Keratinocyte (primary cell): ENCODE data around the gene AKAP6. TPM values are rescaled to one million over a fixed set of nuclear protein-coding genes. Genes with fewer than 3 reads are reported as not detected.

Experiments
- DNase-seq: peaks from one replicate; pipeline ENCODE4 v3.0.0-alpha.2; 2011; ENCODE audit warnings: low read depth, missing footprints, low spot score
- FAIRE-seq: peaks from 2 replicates; lab custom pipeline; 2011; peaks lifted over from hg19 to GRCh38; lab: Jason Lieb, UNC
- H2AFZ ChIP-seq: 2 replicates; pipeline ENCODE4 v1.6.0; 2012; ENCODE audit warnings: low read length, control low read depth, inconsistent platforms; ENCODE audit not compliant: control insufficient read depth
- H3K27ac ChIP-seq: 2 replicates; pipeline ENCODE4 v1.5.1; 2011; ENCODE audit warnings: low read length; ENCODE audit not compliant: control insufficient read depth, insufficient read depth
- H3K27me3 ChIP-seq: 3 replicates; pipeline ENCODE4 v1.6.0; 2011; ENCODE audit warnings: low read length; ENCODE audit not compliant: control insufficient read depth, insufficient read depth; ENCODE audit errors: extremely low read depth
- H3K36me3 ChIP-seq, 2 experiments: 2 replicates in 1 of 2; 3 replicates in 1 of 2; pipeline ENCODE4 v1.5.1; 2011; ENCODE audit warnings: low read length in 2 of 2, mild to moderate bottlenecking in 1 of 2; ENCODE audit not compliant: control insufficient read depth in 2 of 2, insufficient read depth in 2 of 2; ENCODE audit errors: extremely low read depth in 1 of 2
- H3K4me1 ChIP-seq: 3 replicates; pipeline ENCODE4 v1.5.1; 2011; ENCODE audit warnings: low read length; ENCODE audit not compliant: control insufficient read depth, insufficient read depth; ENCODE audit errors: extremely low read depth
- H3K4me2 ChIP-seq: 3 replicates; pipeline ENCODE4 v1.6.0; 2011; ENCODE audit warnings: low read depth, low read length; ENCODE audit not compliant: control insufficient read depth, insufficient read depth; ENCODE audit errors: extremely low read depth
- H3K4me3 ChIP-seq, 3 experiments: fragments of 200-600 bp in 1 of 3; sonication (generic) in 1 of 3; 2 replicates in 2 of 3; 3 replicates in 1 of 3; pipeline ENCODE4 v1.5.1; 2011 to 2016; ENCODE audit warnings: low read length in 3 of 3, mild to moderate bottlenecking in 3 of 3, control low read depth in 2 of 3, inconsistent platforms in 1 of 3, low read depth in 1 of 3, mixed read lengths in 1 of 3, mixed run types in 1 of 3, moderate library complexity in 1 of 3; ENCODE audit not compliant: control insufficient read depth in 2 of 3, insufficient read depth in 2 of 3; ENCODE audit errors: extremely low read depth in 1 of 3
- H3K79me2 ChIP-seq: 2 replicates; pipeline ENCODE4 v1.6.0; 2012; ENCODE audit warnings: low read length; ENCODE audit not compliant: control insufficient read depth, insufficient read depth
- H3K9ac ChIP-seq: 3 replicates; pipeline ENCODE4 v1.6.0; 2011; ENCODE audit warnings: low read length; ENCODE audit not compliant: control insufficient read depth, insufficient read depth; ENCODE audit errors: extremely low read depth
- H3K9me1 ChIP-seq: 3 replicates; pipeline ENCODE4 v1.6.0; 2011; ENCODE audit warnings: low read length; ENCODE audit not compliant: control insufficient read depth, insufficient read depth; ENCODE audit errors: extremely low read depth
- H3K9me3 ChIP-seq: 2 replicates; pipeline ENCODE4 v1.5.1; 2012; ENCODE audit warnings: low read depth, low read length; ENCODE audit not compliant: control insufficient read depth
- H4K20me1 ChIP-seq: 3 replicates; pipeline ENCODE4 v1.6.0; 2011; ENCODE audit warnings: low read length; ENCODE audit not compliant: control insufficient read depth, insufficient read depth; ENCODE audit errors: extremely low read depth
- EZH2 ChIP-seq: IDR thresholded peaks from one replicate; pipeline ENCODE4 v1.6.1; 2012; ENCODE audit warnings: inconsistent platforms, mild to moderate bottlenecking, low read length, moderate library complexity
- dilution Hi-C: fragments of 300-500 bp; cut with MboI; formaldehyde crosslinking; loops from one replicate; pipeline ENCODE4 v1.7.0; 2020; ENCODE audit warnings: low sequenced_read_pairs; ENCODE audit not compliant: extremely low pct_ligation_motif_present
- polyA plus RNA-seq, 5 experiments: library from polyadenylated mRNA; depleted of rRNA in 3 of 5; stranded (reverse) in 3 of 5; stranded (forward) in 1 of 5; unstranded in 1 of 5; fragments of >200 nt; gene quantifications; 1 replicate in 1 of 5; 2 replicates in 3 of 5; 3 replicates in 1 of 5; pipeline versions ENCODE4 v1.2.1 to v1.2.3, GENCODE V29; 2011 to 2012; ENCODE audit warnings: missing spikeins in 2 of 5, low read depth in 1 of 5, low replicate concordance in 1 of 5
- TF ChIP-seq, protein P1 (sequence below), 3 experiments: IDR thresholded peaks in 1 of 3; conservative IDR thresholded peaks in 1 of 3; optimal IDR thresholded peaks in 1 of 3; 2 replicates in 2 of 3; 3 replicates in 1 of 3; pipeline versions ENCODE3 to v1.5.1; 2011; ENCODE audit warnings: low read length in 3 of 3, mild to moderate bottlenecking in 3 of 3, moderate library complexity in 2 of 3, control low read depth in 1 of 3, inconsistent platforms in 1 of 3; ENCODE audit not compliant: insufficient read depth in 2 of 3; ENCODE audit errors: extremely low read depth in 1 of 3

AKAP6 gene
- polyA plus RNA-seq, 1 donor (not counting 4 experiments of a cell fraction or from before 2014, with no cell fraction given) = 2.0 TPM

DNA sequence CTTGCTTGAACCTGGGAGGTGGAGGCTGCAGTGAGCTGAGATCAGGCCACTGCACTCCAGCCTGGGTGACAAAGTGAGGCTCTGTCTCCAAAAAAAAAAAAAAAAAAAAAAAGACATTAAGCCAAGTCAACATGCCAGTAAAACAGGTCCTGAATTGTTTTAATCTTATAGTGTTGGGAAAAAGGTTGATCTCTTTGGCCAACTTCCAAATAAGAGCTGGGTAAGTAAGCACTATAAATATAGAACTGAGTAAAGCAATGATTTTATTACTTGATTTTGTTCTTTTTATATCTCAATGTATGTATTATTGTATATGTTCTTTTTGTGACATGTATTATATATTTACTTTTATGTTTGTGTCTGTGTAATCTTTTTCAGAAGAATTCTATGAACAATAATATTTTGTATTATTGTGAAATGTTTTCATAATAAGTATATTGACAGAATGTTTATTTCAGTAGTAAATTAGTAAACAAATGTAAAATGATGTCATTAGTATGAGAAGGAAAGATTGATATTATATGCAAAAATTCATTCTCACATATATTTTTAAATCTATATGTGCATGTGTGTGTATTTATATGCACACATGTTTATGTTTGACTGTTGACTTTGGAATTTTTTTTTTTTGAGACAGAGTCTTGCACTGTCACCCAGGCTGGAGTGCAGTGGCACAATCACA lies 9.6 kb upstream of the AKAP6 start:
- H3K27me3 ChIP-seq = no peaks in the 10 kb centered on the region
- H3K4me3 ChIP-seq = no peak overlapping the region
- H3K9me1 ChIP-seq = no peaks in the 10 kb centered on the region
- no peaks in the 10 kb centered on the region for H3K36me3 ChIP-seq
- no peak overlapping the region for H3K4me2 ChIP-seq
- peaks cover 7% of the 10 kb centered on the region for H3K4me1 ChIP-seq
- no peak overlapping the region for H3K27ac ChIP-seq
- no peak for TF ChIP-seq EZH2
- TF ChIP-seq, protein P1, sequence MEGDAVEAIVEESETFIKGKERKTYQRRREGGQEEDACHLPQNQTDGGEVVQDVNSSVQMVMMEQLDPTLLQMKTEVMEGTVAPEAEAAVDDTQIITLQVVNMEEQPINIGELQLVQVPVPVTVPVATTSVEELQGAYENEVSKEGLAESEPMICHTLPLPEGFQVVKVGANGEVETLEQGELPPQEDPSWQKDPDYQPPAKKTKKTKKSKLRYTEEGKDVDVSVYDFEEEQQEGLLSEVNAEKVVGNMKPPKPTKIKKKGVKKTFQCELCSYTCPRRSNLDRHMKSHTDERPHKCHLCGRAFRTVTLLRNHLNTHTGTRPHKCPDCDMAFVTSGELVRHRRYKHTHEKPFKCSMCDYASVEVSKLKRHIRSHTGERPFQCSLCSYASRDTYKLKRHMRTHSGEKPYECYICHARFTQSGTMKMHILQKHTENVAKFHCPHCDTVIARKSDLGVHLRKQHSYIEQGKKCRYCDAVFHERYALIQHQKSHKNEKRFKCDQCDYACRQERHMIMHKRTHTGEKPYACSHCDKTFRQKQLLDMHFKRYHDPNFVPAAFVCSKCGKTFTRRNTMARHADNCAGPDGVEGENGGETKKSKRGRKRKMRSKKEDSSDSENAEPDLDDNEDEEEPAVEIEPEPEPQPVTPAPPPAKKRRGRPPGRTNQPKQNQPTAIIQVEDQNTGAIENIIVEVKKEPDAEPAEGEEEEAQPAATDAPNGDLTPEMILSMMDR (optimal IDR thresholded peaks at IDR 0.05 in 1 of 3, IDR thresholded peaks at IDR 0.05 in 1 of 3, conservative IDR thresholded peaks at IDR 0.05 in 1 of 3; ENCODE audit: extremely low read depth in 1 of 3, insufficient read depth in 2 of 3, low read length in 3 of 3) = no peak
- H2AFZ ChIP-seq = no peak overlapping the region
- H4K20me1 ChIP-seq = no peaks in the 10 kb centered on the region
- H3K9me3 ChIP-seq = no peaks in the 10 kb centered on the region
- no peak overlapping the region for H3K9ac ChIP-seq
- dilution Hi-C loops = no loop called here
- no peaks in the 10 kb centered on the region for H3K79me2 ChIP-seq
- DNase-seq (no peak), FAIRE-seq (no peak)

GRCh38 chr14:32324601-32325000 lies 4.5 kb upstream of the AKAP6 start:
- no peaks in the 10 kb centered on the region for H4K20me1 ChIP-seq
- H3K4me3 ChIP-seq = no peak overlapping the region
- no peaks in the 10 kb centered on the region for H3K27me3 ChIP-seq
- no peaks in the 10 kb centered on the region for H3K9me1 ChIP-seq
- no peaks in the 10 kb centered on the region for H3K79me2 ChIP-seq
- FAIRE-seq (no peak), DNase-seq (no peak)
- H3K9ac ChIP-seq = no peak overlapping the region
- no peaks in the 10 kb centered on the region for H3K36me3 ChIP-seq
- peaks cover 2% of the 10 kb centered on the region for H3K4me1 ChIP-seq
- H3K9me3 ChIP-seq = no peaks in the 10 kb centered on the region
- H3K4me2 ChIP-seq = no peak overlapping the region
- no peak overlapping the region for H3K27ac ChIP-seq
- no peak overlapping the region for H2AFZ ChIP-seq
- dilution Hi-C loops = no loop called here
- TF ChIP-seq, protein P1 (optimal IDR thresholded peaks at IDR 0.05 in 1 of 3, IDR thresholded peaks at IDR 0.05 in 1 of 3, conservative IDR thresholded peaks at IDR 0.05 in 1 of 3; ENCODE audit: extremely low read depth in 1 of 3, insufficient read depth in 2 of 3, low read length in 3 of 3) = no peak
- TF ChIP-seq EZH2 = no peak
